ENCODE data around the gene TFF3.

- TF ChIP-seq CTCF (conservative IDR thresholded peaks at IDR 0.05): no peak
- no peak for TF ChIP-seq EZH2 (IDR thresholded peaks at IDR 0.05; ENCODE audit: low read depth)
Measured at GRCh38 chr21:42277593-42277992, 37.6 kb downstream of the TFF3 start.
